Hepatocyte (in vitro differentiated cells): ENCODE data around the gene GINS1. TPM values are rescaled to one million over a fixed set of nuclear protein-coding genes. Genes with fewer than 3 reads are reported as not detected.

Experiments
- DNase-seq: peaks from one replicate; pipeline ENCODE4 v3.0.0-alpha.2; 2016; ENCODE audit warnings: low spot score
- H2AFZ ChIP-seq: fragments of 200-600 bp; sonication (generic); 2 replicates; pipeline ENCODE4 v1.6.0; 2016; ENCODE audit warnings: antibody characterized with exemption, mild to moderate bottlenecking
- H3K27ac ChIP-seq: fragments of 200-600 bp; sonication (generic); 2 replicates; pipeline ENCODE4 v1.5.1; 2016; ENCODE audit warnings: mild to moderate bottlenecking
- H3K27me3 ChIP-seq: fragments of 200-600 bp; sonication (generic); 2 replicates; pipeline ENCODE4 v1.6.1; 2016
- H3K36me3 ChIP-seq: fragments of 200-600 bp; sonication (generic); replicated peaks from 2 replicates; pipeline ENCODE4 v1.5.1; 2016; ENCODE audit warnings: low read depth; ENCODE audit not compliant: insufficient read depth
- H3K4me1 ChIP-seq: fragments of 200-600 bp; sonication (generic); 2 replicates; pipeline ENCODE4 v1.5.1; 2016; ENCODE audit warnings: mild to moderate bottlenecking, moderate library complexity; ENCODE audit not compliant: insufficient read depth
- H3K4me2 ChIP-seq: fragments of 200-600 bp; sonication (generic); 2 replicates; pipeline ENCODE4 v1.6.0; 2016
- H3K4me3 ChIP-seq: fragments of 200-600 bp; sonication (generic); 2 replicates; pipeline ENCODE4 v1.5.1; 2016; ENCODE audit warnings: mild to moderate bottlenecking
- H3K79me2 ChIP-seq: fragments of 200-600 bp; sonication (generic); 2 replicates; pipeline ENCODE4 v1.6.0; 2017; ENCODE audit warnings: mild to moderate bottlenecking
- H3K9me2 ChIP-seq: fragments of 200-600 bp; sonication (generic); replicated peaks from 2 replicates; pipeline ENCODE4 v1.6.0; 2017; ENCODE audit warnings: mild to moderate bottlenecking; ENCODE audit not compliant: insufficient read depth
- H3K9me3 ChIP-seq: fragments of 200-600 bp; sonication (generic); 2 replicates; pipeline ENCODE4 v1.5.1; 2016; ENCODE audit warnings: low read depth, mild to moderate bottlenecking
- H4K20me1 ChIP-seq: fragments of 200-600 bp; sonication (generic); 2 replicates; pipeline ENCODE4 v1.6.0; 2016; ENCODE audit warnings: mild to moderate bottlenecking; ENCODE audit not compliant: insufficient read depth, poor library complexity, severe bottlenecking
- CTCF ChIP-seq: fragments of 200-600 bp; sonication (generic); IDR thresholded peaks from 2 replicates; pipeline ENCODE4 v1.5.1; 2016; ENCODE audit warnings: antibody characterized with exemption, mild to moderate bottlenecking; ENCODE audit not compliant: poor library complexity
- EZH2 ChIP-seq: fragments of 200-600 bp; sonication (generic); IDR thresholded peaks from 2 replicates; pipeline ENCODE4 v1.6.1; 2016; ENCODE audit warnings: antibody characterized with exemption, mild to moderate bottlenecking, borderline replicate concordance
- EZH2phosphoT487 ChIP-seq: fragments of 200-600 bp; sonication (generic); IDR thresholded peaks from one replicate; pipeline ENCODE4 v1.6.1; 2018; ENCODE audit warnings: antibody characterized with exemption, mild to moderate bottlenecking, low read depth, moderate library complexity; ENCODE audit not compliant: unreplicated experiment, severe bottlenecking
- WGBS: methylation state at CpG from one replicate; pipeline ENCODE4 v1.1.6; 2016; ENCODE audit warnings: low lambda C conversion rate; ENCODE audit errors: missing lambda C conversion rate; 5-methylcytosine and 5-hydroxymethylcytosine counted together
- polyA plus RNA-seq: library from polyadenylated mRNA; unstranded; fragments of >200 nt; fragmentation: Nextera tagmentation; extraction: Ambion mirVana; gene quantifications from 2 replicates; pipeline ENCODE4 v1.2.1, GENCODE V29; 2016
- total RNA-seq: library from RNA; depleted of rRNA; stranded (reverse); fragments of >200 nt; gene quantifications from 2 replicates; pipeline ENCODE4 v1.2.3, GENCODE V29; 2014

Gene GINS1
- total and polyA plus RNA-seq, 2 experiments from 2014 or later: 6.5 to 7.6 TPM

- TF ChIP-seq EZH2: no peak
- TF ChIP-seq CTCF: no peak
- TF ChIP-seq EZH2phosphoT487: no peak
- no peak overlapping the region for H3K27ac ChIP-seq
- no peak overlapping the region for H2AFZ ChIP-seq
- H3K4me2 ChIP-seq: no peak overlapping the region
- H3K27me3 ChIP-seq: no peaks in the 10 kb centered on the region
- H3K4me1 ChIP-seq: no peaks in the 10 kb centered on the region
- H3K36me3 ChIP-seq: no peaks in the 10 kb centered on the region
- H3K9me3 ChIP-seq: no peaks in the 10 kb centered on the region
- no peaks in the 10 kb centered on the region for H3K79me2 ChIP-seq
- 100% methylated on average over 4 of the region's 4 CpGs for WGBS
- H4K20me1 ChIP-seq: no peaks in the 10 kb centered on the region
- no peak for DNase-seq
- no peak overlapping the region for H3K4me3 ChIP-seq
- H3K9me2 ChIP-seq: no peaks in the 10 kb centered on the region
Observed at GRCh38 chr20:25444556-25444955, 37.1 kb downstream of the GINS1 start.

- no peak for DNase-seq
- no peaks in the 10 kb centered on the region for H4K20me1 ChIP-seq
- no peak overlapping the region for H3K27ac ChIP-seq
- H3K9me3 ChIP-seq: no peaks in the 10 kb centered on the region
- no peaks in the 10 kb centered on the region for H3K36me3 ChIP-seq
- no peaks in the 10 kb centered on the region for H3K27me3 ChIP-seq
- no peak overlapping the region for H3K4me2 ChIP-seq
- H3K4me3 ChIP-seq: no peak overlapping the region
- H3K9me2 ChIP-seq: no peaks in the 10 kb centered on the region
- TF ChIP-seq CTCF (no peak), EZH2 (no peak), EZH2phosphoT487 (no peak)
- H3K4me1 ChIP-seq: no peaks in the 10 kb centered on the region
- 90% methylated on average over 6 of the region's 6 CpGs for WGBS
- no peak overlapping the region for H2AFZ ChIP-seq
- no peaks in the 10 kb centered on the region for H3K79me2 ChIP-seq
Observed at GRCh38 chr20:25447671-25448070, 40.2 kb downstream of the GINS1 start.

- Histone ChIP-seq H3K4me3 (no peak overlapping the region), H4K20me1 (no peaks in the 10 kb centered on the region), H3K4me1 (no peaks in the 10 kb centered on the region), H2AFZ (no peak overlapping the region), H3K27me3 (no peaks in the 10 kb centered on the region), H3K27ac (no peak overlapping the region), H3K9me3 (no peaks in the 10 kb centered on the region), H3K4me2 (no peak overlapping the region), H3K9me2 (no peaks in the 10 kb centered on the region), H3K36me3 (no peaks in the 10 kb centered on the region), H3K79me2 (no peaks in the 10 kb centered on the region)
- TF ChIP-seq EZH2: no peak
- no peak for TF ChIP-seq CTCF
- no peak for TF ChIP-seq EZH2phosphoT487
- DNase-seq: no peak
- WGBS: 95% methylated on average over 6 of the region's 6 CpGs
Observed at GRCh38 chr20:25452333-25452732, 44.9 kb downstream of the GINS1 start.
